K562 (cell line): ENCODE measurements around the gene FYB1. TPM values are rescaled to one million over a fixed set of nuclear protein-coding genes. Genes with fewer than 3 reads are reported as not detected.

ENCODE experiments used
- ARNT ChIP-seq, 2 experiments: fragments of 450-650 bp; IDR thresholded peaks; 2 replicates each; pipeline ENCODE4 v1.6.1; 2016; ENCODE audit warnings: mild to moderate bottlenecking in 1 of 2
- ETS1 ChIP-seq: conservative IDR thresholded peaks from 2 replicates; pipeline ENCODE4 v1.6.1; 2011; ENCODE audit warnings: low read depth, mild to moderate bottlenecking, low read length; ENCODE audit not compliant: control insufficient read depth
- EZH2 ChIP-seq: IDR thresholded peaks from 2 replicates; pipeline ENCODE4 v1.6.1; 2012; ENCODE audit warnings: low read depth, mild to moderate bottlenecking, inconsistent platforms, low read length, borderline replicate concordance
- GTF2A2 ChIP-seq: IDR thresholded peaks from 2 replicates; pipeline ENCODE4 v1.6.1; 2016; ENCODE audit warnings: mild to moderate bottlenecking, missing genetic modification characterization, missing compliant biosample characterization
- HMG20A ChIP-seq: fragments of 450-650 bp; formaldehyde crosslinking; conservative IDR thresholded peaks from 2 replicates; pipeline ENCODE4 v1.4.0; 2020; ENCODE audit warnings: mild to moderate bottlenecking, mixed read lengths
- HOMEZ ChIP-seq: fragments of 250-450 bp; sonication (Bioruptor Pico); IDR thresholded peaks from 2 replicates; pipeline ENCODE4 v1.4.0; 2020; ENCODE audit warnings: mild to moderate bottlenecking, moderate library complexity
- KAT7 ChIP-seq: sonication (generic); formaldehyde crosslinking; IDR thresholded peaks from 2 replicates; pipeline ENCODE4 v1.8.0; 2022; ENCODE audit warnings: missing genetic modification reagents, mild to moderate bottlenecking, borderline replicate concordance
- MCM5 ChIP-seq: fragments of 450-650 bp; IDR thresholded peaks from 2 replicates; pipeline ENCODE4 v1.6.1; 2016; ENCODE audit warnings: low read depth
- MXD1 ChIP-seq: fragments of 250-450 bp; sonication (Bioruptor Pico); IDR thresholded peaks from 2 replicates; pipeline ENCODE4 v1.8.0; 2021; ENCODE audit warnings: borderline replicate concordance, mild to moderate bottlenecking, moderate library complexity; ENCODE audit not compliant: poor library complexity, severe bottlenecking
- MYBL2 ChIP-seq, 2 experiments: fragments of 450-650 bp in 1 of 2; sonication (generic) in 1 of 2; formaldehyde crosslinking in 1 of 2; IDR thresholded peaks; 2 replicates each; pipeline versions ENCODE4 v1.6.1 to v1.8.1; 2017 to 2022; ENCODE audit warnings: borderline replicate concordance in 1 of 2, inconsistent platforms in 1 of 2, low read depth in 1 of 2, mild to moderate bottlenecking in 1 of 2, missing genetic modification reagents in 1 of 2, moderate library complexity in 1 of 2
- NFXL1 ChIP-seq: fragments of 450-650 bp; formaldehyde crosslinking; IDR thresholded peaks from 2 replicates; pipeline ENCODE4 v1.4.0; 2021; ENCODE audit warnings: mild to moderate bottlenecking
- PHB2 ChIP-seq: fragments of 450-650 bp; IDR thresholded peaks from 2 replicates; pipeline ENCODE4 v1.6.1; 2017; ENCODE audit warnings: low read depth
- RBFOX2 ChIP-seq: fragments of 200-400 bp; formaldehyde crosslinking; IDR thresholded peaks from 2 replicates; pipeline ENCODE4 v1.6.1; 2017; ENCODE audit warnings: low read depth, mild to moderate bottlenecking, low read length, moderate library complexity
- RBM15 ChIP-seq: fragments of 200-400 bp; formaldehyde crosslinking; IDR thresholded peaks from 2 replicates; pipeline ENCODE4 v1.6.1; 2018; ENCODE audit warnings: mild to moderate bottlenecking, low read length, moderate library complexity; ENCODE audit not compliant: insufficient read depth
- SMARCA5 ChIP-seq: fragments of 450-650 bp; IDR thresholded peaks from 2 replicates; pipeline ENCODE4 v1.6.1; 2016
- SRSF7 ChIP-seq: fragments of 200-400 bp; formaldehyde crosslinking; optimal IDR thresholded peaks from 2 replicates; pipeline ENCODE3; 2017; ENCODE audit warnings: mild to moderate bottlenecking, low read depth, low read length
- TCF15 ChIP-seq: fragments of 250-450 bp; sonication (Bioruptor Pico); IDR thresholded peaks from 2 replicates; pipeline ENCODE4 v1.8.0; 2022; ENCODE audit warnings: moderate library complexity, mild to moderate bottlenecking, inconsistent platforms
- TFE3 ChIP-seq: fragments of 450-650 bp; formaldehyde crosslinking; IDR thresholded peaks from 2 replicates; pipeline ENCODE4 v1.4.0; 2020; ENCODE audit warnings: mild to moderate bottlenecking, mixed read lengths
- VEZF1 ChIP-seq: fragments of 200-800 bp; sonication (Bioruptor generic); IDR thresholded peaks from 2 replicates; pipeline ENCODE4 v1.6.1; 2017; ENCODE audit warnings: missing genetic modification characterization, missing compliant biosample characterization
- ZNF239 ChIP-seq: fragments of 250-450 bp; sonication (Bioruptor Pico); IDR thresholded peaks from 2 replicates; pipeline ENCODE4 v1.4.0; 2020; ENCODE audit warnings: mild to moderate bottlenecking
- ZNF668 ChIP-seq: fragments of 250-450 bp; sonication (Bioruptor Pico); IDR thresholded peaks from 2 replicates; pipeline ENCODE4 v1.8.0; 2022; ENCODE audit warnings: mild to moderate bottlenecking, inconsistent platforms
- polyA plus RNA-seq, 8 experiments: library from polyadenylated mRNA; depleted of rRNA in 4 of 8; stranded (reverse) in 5 of 8; unstranded in 3 of 8; fragments of >200 nt; fragmentation: Nextera tagmentation in 2 of 8; fragmentation: Illumina TruSeq in 1 of 8; extraction: Ambion mirVana in 2 of 8; extraction: Trizol in 1 of 8; gene quantifications; 2 replicates each; pipeline versions ENCODE4 v1.2.1 to v1.2.3, GENCODE V29; 2011 to 2014; ENCODE audit warnings: inconsistent platforms in 1 of 8, missing spikeins in 1 of 8
- total RNA-seq, 7 experiments: library from RNA; depleted of rRNA in 6 of 7; stranded (reverse); fragments of >200 nt in 6 of 7; fragmentation: Illumina TruSeq in 2 of 7; extraction: Trizol in 2 of 7; gene quantifications; 2 replicates each; pipeline versions ENCODE4 v1.2.1 to v1.2.3, GENCODE V29; 2011 to 2021; ENCODE audit warnings: low replicate concordance in 1 of 7

Gene FYB1
- total and polyA plus RNA-seq, 9 of the 15 experiments (the other 6 are each of a cell fraction or from before 2014, with no cell fraction given): 4.7 to 31.5 (median 9.7) TPM

- TF ChIP-seq VEZF1 (CRISPR knock-in tag) (no peak; the same call in 1 of the 2 replicates), MYBL2 (IDR thresholded peaks at IDR 0.05; ENCODE audit: low read depth) (no peak), MYBL2 (CRISPR knock-in tag; IDR thresholded peaks at IDR 0.05; ENCODE audit: borderline replicate concordance) (no peak), NFXL1 (CRISPR knock-in tag) (no peak), ARNT (IDR thresholded peaks at IDR 0.05) (peak in 1 of 2 experiments; percentile 64; a peak in 1 of 4 replicates), SMARCA5 (no peak), HMG20A (no peak), RBM15 (no peak), HOMEZ (no peak), EZH2 (no peak), RBFOX2 (no peak), KAT7 (CRISPR knock-in tag) (no peak), MCM5 (no peak), TCF15 (CRISPR knock-in tag) (no peak), ZNF668 (no peak), GTF2A2 (no peak), SRSF7 (no peak), MXD1 (CRISPR knock-in tag) (no peak), ZNF239 (CRISPR knock-in tag) (no peak; the same call in 1 of the 2 replicates), PHB2 (no peak), TFE3 (CRISPR knock-in tag) (no peak), ETS1 (no peak)
Observed at GRCh38 chr5:39158127-39158593, 61.2 kb downstream of the FYB1 start (continued).
